ENCODE results near the gene GNAS-AS1. TPM values are rescaled to one million over a fixed set of nuclear protein-coding genes. Genes with fewer than 3 reads are reported as not detected.

GNAS-AS1 gene
- total and polyA plus RNA-seq, 11 donors, result 0.17 to 0.91 (median 0.29) TPM; not detected in 2

- Histone ChIP-seq H3K9me3 (peaks cover 0 to 7% (median 0%) of the 10 kb centered on the region in 12 donors), H3K4me3 (peak overlapping the region; percentile 21 to 97 (median 86)), H3K27me3 (no peaks in the 10 kb centered on the region), H3K4me1 (peaks cover 0 to 19% (median 9%) of the 10 kb centered on the region in 12 donors), H3K27ac (peak overlapping the region; percentile 56 to 100 (median 98)), H3K36me3 (no peaks in the 10 kb centered on the region)
- TF ChIP-seq CTCF (IDR thresholded peaks at IDR 0.05) (no peak), POLR2A (IDR thresholded peaks at IDR 0.05) (peak; percentile 87 to 96)
- intact Hi-C loops (cut with DNase I), result loop anchor here in 5 of 10 donors (5.0 kb wide), 4 partner anchors 94 to 334 kb away; partner anchors contain the start of genes NELFCD (in 2 of the 5) and PRELID3B (in 1 of the 5)
- ATAC-seq (peak; percentile 56 to 73 (median 70)), DNase-seq (peak; percentile 82 to 90 (median 86))
- WGBS, 4 donors, result 48 to 70% (median 56%) methylated on average over 52 to 101 of the region's 101 CpGs
Measured at GRCh38 chr20:58888521-58889333, 38.0 kb upstream of the GNAS-AS1 start.

GRCh38 chr20:58888103-58888502 lies 37.4 kb upstream of the GNAS-AS1 start:
- DNase-seq (no peak), ATAC-seq (no peak)
- Histone ChIP-seq H3K4me1 (peaks cover 0 to 13% (median 3%) of the 10 kb centered on the region in 12 donors), H3K36me3 (no peaks in the 10 kb centered on the region), H3K4me3 (peak overlapping the region; percentile 21 to 97 (median 86)), H3K27ac (peak overlapping the region in 9 of 12 donors; percentile 41 to 99 (median 97)), H3K27me3 (no peaks in the 10 kb centered on the region), H3K9me3 (peaks cover 0 to 7% (median 0%) of the 10 kb centered on the region in 12 donors)
- TF ChIP-seq CTCF (IDR thresholded peaks at IDR 0.05) (no peak), POLR2A (IDR thresholded peaks at IDR 0.05) (no peak)
- 58 to 83% (median 65%) methylated on average over 9 to 12 of the region's 12 CpGs for WGBS, 4 donors
- intact Hi-C loops (cut with DNase I), result loop anchor here in 5 of 10 donors (5.0 kb wide), 4 partner anchors 94 to 334 kb away; partner anchors contain the start of genes NELFCD (in 2 of the 5) and PRELID3B (in 1 of the 5)

GRCh38 chr20:58886546-58886945 lies 35.8 kb upstream of the GNAS-AS1 start:
- Histone ChIP-seq H3K9me3 (peaks cover 0 to 7% (median 0%) of the 10 kb centered on the region in 12 donors), H3K4me3 (no peak overlapping the region), H3K4me1 (peaks cover 0 to 11% (median 2%) of the 10 kb centered on the region in 12 donors), H3K36me3 (no peaks in the 10 kb centered on the region), H3K27me3 (no peaks in the 10 kb centered on the region), H3K27ac (no peak overlapping the region)
- intact Hi-C loops (cut with DNase I), result loop anchor here in 5 of 10 donors (5.0 kb wide), 4 partner anchors 96 to 336 kb away; partner anchors contain the start of genes NELFCD (in 2 of the 5) and PRELID3B (in 1 of the 5)
- no peak for ATAC-seq
- no peak for TF ChIP-seq POLR2A (IDR thresholded peaks at IDR 0.05)
- TF ChIP-seq CTCF (IDR thresholded peaks at IDR 0.05), result no peak
- no peak for DNase-seq

GRCh38 chr20:58884966-58885365 lies 34.3 kb upstream of the GNAS-AS1 start:
- Histone ChIP-seq H3K9me3 (peaks cover 0 to 7% (median 0%) of the 10 kb centered on the region in 12 donors), H3K4me1 (peaks cover 0 to 8% (median 1%) of the 10 kb centered on the region in 12 donors), H3K27me3 (no peaks in the 10 kb centered on the region), H3K36me3 (no peaks in the 10 kb centered on the region), H3K4me3 (no peak overlapping the region), H3K27ac (no peak overlapping the region)
- intact Hi-C loops (cut with DNase I), result loop anchor here in 5 of 10 donors (5.0 kb wide), 4 partner anchors 97 to 337 kb away; partner anchors contain the start of genes NELFCD (in 2 of the 5) and PRELID3B (in 1 of the 5)
- ATAC-seq (no peak), DNase-seq (no peak)
- no peak for TF ChIP-seq POLR2A (IDR thresholded peaks at IDR 0.05)
- TF ChIP-seq CTCF (IDR thresholded peaks at IDR 0.05), result no peak
- WGBS, 4 donors, result 73 to 82% (median 75%) methylated on average over 3 of the region's 3 CpGs

Data from heart left ventricle (tissue), 16 donors.